ENCODE measurements around the gene ATP6AP1.
"Not testable (repeated sequence)": the region's sequence is repeated elsewhere in the genome, so short reads cannot be mapped to it uniquely, and the experiment has no call there.

The ATP6AP1 gene

DNA sequence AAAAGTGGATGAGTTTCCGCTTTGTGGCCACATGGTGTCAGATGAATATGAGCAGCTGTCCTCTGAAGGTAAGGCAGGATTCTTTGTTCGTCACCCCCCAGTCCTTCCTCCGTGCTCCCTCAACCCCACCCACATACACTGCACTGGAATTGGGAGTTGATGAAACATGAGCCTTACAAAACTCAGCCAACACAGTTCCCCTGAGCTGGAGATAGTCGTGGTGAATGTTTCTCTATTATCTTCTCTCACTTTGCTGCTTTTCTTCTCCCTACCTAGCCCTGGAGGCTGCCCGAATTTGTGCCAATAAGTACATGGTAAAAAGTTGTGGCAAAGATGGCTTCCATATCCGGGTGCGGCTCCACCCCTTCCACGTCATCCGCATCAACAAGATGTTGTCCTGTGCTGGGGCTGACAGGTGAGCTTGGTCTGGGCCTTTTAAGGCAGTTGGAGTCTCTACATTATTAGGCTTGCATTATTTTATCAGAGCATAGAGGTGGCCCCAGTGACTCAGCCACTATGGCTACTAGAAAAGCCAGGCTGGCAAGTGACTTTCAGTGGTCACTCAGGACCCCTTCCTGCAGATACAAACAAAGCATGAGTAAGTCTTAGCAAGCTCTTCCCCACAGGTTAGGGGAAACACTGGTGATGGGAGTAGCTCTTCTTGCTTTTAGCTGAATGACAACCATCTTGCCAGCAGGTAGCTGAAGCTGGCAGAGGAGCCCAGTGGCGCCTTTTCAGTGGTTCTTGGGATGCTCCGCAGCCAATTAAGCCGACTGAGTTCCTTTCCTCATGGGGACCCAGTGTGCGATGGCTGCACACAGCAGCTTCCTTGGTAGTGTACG lies 28.7 kb upstream of the ATP6AP1 start:
- no peak for DNase-seq (ENCODE audit: low spot score)

DNA sequence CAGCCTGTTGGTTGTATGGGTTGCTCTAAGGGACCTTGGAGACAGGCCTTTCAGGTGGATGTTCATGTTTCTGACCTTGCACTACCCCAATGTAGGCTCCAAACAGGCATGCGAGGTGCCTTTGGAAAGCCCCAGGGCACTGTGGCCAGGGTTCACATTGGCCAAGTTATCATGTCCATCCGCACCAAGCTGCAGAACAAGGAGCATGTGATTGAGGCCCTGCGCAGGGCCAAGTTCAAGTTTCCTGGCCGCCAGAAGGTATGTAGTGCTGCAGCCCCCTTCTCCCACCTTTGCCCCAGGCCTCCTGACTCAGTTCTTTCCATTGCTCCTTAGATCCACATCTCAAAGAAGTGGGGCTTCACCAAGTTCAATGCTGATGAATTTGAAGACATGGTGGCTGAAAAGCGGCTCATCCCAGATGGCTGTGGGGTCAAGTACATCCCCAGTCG lies 28.1 kb upstream of the ATP6AP1 start:
- DNase-seq (ENCODE audit: low spot score) = not testable (repeated sequence)

DNA sequence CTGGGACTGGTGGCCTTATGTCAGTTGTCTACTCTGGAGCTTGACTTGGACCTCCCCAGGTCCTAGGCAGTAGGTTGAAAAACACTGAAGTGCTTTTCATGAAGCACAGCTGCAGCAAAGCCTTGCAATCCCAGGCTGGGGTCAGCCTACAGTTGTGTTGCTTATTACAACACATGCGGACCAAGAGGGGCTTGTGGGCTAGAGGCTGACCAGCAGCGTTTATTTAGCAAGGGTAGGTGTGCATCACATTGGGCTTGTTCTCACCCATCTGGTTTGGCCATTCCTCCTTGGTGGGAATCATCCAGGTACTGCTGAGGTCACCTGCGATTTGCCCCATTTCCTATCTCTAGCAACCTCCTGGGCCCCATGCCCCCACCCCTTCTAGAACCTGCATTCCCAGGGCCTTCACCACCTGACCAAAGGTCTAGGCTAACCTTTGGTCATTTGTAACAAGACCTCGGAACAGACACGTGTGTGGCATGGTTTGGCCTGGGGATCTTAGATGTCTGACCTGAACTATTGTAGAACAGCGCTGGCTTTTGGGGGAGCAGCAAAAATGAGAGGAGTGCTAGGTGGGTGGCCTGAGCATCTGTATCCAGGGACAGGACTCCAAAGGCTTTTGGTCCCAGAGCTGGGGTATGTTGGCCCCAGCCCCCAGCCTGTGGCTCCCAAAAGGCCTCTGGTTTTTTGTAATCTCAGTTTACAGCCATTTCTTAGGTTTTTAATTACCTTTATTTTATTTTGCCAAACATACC lies 27.3 kb upstream of the ATP6AP1 start:
- no peak for DNase-seq (ENCODE audit: low spot score)

DNA sequence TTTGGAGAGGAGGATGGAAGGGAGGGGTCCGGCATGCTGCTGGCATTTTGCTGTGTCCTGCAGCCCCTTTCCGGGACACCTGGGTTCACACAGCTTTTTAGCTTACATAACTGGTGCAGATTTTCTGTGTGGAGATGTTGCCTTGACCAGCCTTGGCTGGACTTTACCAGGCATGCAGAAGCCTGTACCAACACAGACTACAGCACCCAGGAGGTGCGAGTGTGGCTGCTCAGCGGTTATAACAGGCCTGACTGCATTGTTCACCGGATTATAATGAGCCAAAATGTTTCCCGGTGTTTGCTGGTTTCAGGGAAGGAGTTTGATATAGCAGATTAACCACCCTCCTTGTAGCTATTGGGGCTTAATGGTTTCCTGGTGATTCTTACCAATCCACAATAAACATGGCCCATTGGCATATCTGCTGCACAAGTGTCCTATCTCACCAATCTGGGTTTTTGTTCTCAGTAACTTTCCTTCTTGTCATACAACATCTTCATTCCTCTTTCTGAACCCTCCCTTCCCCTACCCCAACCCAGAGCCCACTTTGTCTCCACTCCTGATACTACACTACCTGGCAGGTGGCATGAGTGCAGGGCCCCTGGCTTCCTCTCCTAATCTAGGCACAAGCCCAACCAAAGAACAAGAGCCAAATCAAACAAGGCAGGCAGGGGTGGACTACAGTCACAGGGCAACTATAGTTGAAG lies 26.4 kb upstream of the ATP6AP1 start:
- no peak for DNase-seq (ENCODE audit: low spot score)

DNA sequence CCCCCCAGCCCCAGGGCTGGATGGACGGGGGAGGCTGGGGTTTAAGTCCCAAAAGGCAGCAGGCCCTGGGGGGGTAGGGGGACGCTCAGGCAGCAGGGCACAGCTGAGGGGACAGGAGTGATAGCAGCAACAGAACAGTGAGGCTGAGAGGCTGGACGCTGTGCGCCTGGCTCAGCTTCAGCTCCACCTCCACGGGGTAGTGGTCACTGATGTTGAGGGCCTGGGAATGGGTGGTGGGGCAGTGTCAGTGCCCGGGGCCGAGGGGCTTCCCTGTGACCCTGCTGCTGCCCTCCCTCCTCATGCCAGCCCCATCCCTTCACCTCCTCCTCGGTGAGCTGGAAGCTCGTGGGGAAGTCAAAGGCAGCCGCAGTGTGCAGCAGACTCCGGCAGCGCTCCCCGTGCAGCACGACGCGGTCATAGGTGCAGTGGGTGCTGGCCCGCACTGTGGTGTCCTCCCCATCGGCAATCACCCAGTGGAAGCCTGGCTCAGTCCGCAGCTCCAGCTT lies 25.8 kb upstream of the ATP6AP1 start:
- DNase-seq (ENCODE audit: low spot score) = no peak

DNA sequence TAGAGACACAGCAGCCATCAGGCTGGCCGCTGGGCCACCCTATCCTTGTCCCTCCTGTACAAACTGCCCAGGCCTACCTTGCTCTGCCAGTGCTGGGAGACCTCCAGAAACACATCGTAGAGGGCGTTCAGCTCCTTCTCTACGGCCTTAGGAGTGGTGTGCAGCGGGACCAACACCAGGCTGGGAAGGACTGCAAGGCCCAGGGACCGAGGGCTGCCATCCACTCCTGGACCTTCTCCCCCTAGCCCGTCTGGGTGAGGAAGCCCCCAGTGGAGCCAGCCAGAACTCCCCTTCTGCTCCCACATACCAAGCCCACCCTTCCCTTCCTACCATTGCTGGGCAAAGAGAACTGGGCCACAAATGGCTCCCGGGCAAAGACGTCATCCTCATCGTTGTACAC lies 25.3 kb upstream of the ATP6AP1 start:
- DNase-seq (ENCODE audit: low spot score) = no peak

DNA sequence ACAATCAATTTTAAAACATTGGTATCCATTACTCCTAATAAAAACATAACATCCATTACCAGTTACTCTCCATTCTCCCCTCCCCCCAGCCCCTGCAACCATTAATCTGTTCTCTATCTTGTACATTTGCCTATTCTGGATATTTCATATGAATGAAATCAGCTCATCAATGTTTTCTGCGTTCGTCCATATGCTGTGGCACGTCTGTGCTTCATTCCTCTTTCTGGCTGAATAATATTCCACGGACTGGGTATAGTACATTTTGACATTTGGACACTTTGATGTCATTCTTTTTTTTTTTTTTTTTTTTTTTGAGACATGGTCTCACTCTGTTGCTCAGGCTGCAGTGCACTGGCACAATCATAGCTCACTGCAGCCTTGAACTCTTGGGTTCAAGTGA lies 24.6 kb upstream of the ATP6AP1 start:
- DNase-seq (ENCODE audit: low spot score) = no peak

DNA sequence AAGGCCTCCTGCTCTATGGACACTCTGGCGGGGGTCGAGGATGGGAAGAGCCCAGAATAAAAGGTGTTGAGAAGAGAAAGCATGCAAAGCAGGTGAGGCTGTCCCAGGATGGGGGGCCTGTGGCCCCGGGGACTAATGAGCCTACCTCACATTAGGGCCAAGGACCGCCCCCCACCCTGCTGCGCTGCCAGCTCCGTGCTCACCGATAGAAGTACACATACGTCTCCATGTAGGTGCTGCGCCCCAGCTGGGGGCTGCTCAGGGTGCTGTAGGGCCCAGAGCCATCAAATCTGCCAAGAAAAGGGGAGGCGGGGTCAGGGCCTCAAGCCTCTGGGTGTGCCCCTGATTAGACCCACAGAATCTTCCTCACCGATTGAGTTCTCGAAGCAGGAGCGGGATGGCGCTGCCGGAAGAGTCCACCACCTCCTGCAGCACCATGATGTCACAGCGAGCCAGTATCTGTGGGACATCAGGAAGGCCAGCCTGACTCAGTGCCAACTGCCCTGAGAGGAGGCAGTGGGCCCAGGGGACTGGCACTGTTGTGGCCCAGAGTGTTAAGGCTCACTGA lies 23.8 kb upstream of the ATP6AP1 start:
- DNase-seq (ENCODE audit: low spot score) = no peak

DNA sequence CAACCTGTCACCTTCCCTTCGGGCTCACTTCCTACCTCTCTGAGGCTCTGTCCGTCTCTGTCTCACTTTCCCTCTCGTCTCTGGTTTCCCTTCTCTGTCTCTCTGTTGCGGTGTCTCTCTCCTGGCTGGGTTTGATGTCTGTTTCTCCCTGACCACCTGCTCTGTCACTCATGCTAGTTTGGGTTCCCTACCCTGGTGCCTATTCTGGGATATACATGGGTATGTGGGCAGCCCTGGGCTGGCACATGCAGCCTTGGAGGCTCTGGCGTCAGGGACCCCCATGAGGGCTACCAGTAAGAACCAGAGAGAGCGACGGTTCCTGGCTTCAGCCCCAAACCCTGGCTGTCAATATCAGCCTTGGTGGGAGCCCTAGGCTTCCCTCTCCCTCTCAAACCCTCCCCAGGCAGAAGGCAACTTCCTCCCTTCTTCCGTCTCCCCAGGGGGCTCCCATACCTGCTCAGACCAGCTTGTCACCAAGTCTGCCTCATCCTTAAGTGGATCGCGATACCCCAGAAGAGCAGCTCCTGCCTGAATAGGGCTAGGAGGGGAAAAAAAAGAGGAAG lies 19.7 kb upstream of the ATP6AP1 start:
- no peak for DNase-seq (ENCODE audit: low spot score)

DNA sequence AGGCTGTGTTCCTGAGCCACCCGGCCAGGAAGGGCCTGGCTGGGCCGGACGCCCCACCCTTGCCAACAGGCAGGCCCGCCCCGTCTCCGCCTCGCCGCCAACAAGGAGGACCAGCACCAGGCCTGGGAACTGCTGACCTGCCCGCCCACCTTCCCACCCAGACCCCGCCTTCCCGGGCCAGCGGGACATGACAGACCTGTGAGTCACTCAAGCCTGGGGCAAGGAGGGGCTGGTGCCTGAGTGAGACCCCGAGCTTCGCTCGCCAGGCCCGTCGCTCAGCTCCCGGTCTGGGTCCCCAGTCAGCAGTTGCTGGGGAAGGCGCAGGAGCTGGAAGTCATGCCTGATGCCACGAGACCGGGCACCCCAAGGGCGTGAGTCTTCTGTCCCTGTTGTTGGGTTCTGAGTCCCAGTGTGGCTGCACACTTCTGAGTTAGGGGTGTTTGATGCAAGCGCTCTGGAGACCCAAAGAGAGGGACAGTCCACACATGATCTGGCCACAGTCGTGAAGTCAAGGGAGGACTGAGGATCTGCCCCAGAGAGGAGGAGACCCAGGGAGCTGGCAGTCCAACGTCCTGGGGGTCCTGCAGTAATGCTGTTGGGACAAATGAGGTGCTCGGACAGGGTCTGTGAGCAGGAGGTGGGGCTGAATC lies 19.1 kb upstream of the ATP6AP1 start, which contains the start of gene DNASE1L1:
Gene DNASE1L1, minus strand, starts transcription at position 33 of the 650 bp plus-strand sequence. CDS start 3,686 bp downstream, outside the sequence.
- peak; percentile 78 for DNase-seq (ENCODE audit: low spot score)

DNA sequence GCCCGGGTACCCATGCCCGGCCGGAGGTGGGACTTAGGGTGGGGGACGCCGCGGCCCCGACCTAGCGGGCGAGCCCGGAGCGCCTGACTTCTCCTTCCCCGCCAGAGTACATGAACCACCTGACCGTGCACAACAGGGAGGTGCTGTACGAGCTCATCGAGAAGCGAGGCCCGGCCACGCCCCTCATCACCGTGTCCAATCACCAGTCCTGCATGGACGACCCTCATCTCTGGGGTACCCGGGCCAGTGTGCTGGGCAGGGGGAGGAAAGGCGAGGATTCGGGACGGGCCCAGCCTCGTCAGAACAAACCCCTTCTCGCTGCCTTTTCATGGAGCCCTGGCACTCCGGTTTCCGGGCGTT lies 16.5 kb upstream of the ATP6AP1 start:
- no peak for DNase-seq (ENCODE audit: low spot score)

DNA sequence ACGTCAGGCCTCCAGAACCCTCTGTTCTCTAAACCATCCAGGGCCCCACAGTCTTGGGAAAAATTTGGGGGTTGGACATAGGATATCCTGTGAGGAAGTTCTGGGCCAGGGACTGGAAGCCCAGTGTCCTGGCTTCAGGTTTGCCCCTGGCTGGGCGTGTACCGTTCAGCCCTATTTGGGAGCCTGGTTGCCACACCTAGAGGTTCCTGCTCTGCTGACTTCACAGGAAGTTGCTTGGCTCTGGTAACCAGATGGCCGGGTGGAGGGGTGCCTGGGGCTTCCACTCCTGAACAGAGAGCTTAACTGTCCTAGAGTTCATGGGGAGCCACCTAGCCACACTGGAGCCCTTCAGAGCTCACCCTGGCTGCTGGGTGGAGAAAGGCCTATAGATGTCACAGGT lies 16.0 kb upstream of the ATP6AP1 start:
- DNase-seq (ENCODE audit: low spot score) = no peak

DNA sequence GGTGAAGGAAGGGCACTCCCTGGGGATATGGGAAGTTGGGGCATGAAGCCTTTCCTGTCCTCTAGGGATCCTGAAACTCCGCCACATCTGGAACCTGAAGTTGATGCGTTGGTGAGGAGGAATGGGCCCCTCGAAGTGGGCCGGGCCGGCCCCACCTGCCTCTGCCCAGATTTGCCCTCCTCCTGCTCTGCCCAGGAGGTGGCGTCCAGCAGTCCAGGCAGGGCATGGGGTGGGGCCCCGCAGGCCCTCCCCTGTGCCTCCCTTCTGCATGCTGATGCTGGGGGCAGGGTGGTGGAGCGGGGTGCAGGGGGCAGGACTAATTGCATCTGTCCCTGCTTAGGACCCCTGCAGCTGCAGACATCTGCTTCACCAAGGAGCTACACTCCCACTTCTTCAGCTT lies 15.3 kb upstream of the ATP6AP1 start:
- DNase-seq (ENCODE audit: low spot score) = no peak

DNA sequence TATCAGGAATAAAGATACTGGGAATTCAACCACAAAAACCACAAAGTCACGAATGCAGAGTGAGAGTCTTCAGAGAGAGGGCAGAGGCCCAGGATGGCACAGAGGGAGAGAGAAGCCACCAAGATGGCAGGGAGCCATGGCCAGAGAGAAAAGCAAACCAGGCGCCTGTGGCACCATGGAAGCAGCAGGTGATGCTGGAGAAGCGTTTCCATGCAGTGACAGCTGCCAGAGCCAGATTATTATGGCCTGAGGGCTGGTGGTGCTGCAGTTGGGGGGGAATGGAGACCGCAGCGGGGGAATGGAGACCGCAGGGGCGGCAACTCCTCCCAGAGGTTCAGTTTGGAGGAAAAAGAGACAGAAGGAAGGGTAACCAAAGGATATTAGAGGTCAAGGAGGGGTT lies 11.3 kb upstream of the ATP6AP1 start:
- no peak for DNase-seq (ENCODE audit: low spot score)

DNA sequence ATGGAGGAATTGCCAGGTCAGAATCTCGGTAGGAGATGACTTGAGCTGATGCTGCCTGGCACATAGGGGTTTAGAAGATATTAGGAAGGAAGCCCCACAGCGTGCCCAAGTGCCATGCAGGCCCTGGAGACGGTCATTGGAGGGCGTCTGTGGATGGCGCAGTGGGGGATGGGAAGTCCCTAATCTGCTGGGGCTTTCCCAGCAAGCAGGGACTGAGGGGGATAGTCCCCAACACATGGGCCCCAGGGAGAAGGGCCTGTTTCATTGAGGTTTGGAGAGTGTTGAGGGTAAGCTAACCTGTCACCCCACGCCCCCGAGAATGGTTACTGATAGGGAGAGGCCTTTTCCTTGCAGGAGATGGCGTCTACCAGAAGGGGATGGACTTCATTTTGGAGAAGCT lies 9.3 kb upstream of the ATP6AP1 start:
- DNase-seq (ENCODE audit: low spot score) = no peak

DNA sequence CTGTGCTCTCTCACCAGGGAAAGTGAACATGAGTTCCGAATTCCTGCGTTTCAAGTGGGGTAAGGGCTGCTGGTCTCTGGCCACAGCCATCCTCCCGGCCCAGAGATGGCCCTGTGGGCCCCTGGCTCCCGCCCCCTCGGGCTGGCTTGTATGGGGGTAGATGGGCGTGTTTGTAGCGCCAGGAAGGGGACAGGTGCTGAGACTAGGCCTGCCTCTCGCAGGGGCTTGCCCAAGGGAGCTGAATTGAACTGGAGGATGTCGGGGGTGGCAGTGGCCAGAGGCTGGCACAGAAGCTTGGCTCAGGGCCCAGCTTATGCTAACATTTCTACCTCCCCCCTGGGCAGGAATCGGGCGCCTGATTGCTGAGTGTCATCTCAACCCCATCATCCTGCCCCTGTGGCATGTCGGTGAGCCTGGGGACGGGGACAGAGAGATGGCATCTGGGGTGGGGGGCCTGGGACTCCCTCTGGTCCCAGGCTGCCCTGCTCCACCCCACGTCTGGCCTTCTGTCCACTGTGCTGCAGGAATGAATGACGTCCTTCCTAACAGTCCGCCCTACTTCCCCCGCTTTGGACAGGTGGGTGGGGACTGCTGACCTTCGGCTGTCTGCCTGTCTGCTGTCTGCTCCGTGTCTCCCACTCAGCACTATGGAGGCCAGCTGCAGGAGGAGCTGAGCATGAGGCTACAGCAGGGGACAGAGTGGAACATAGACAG lies 8.6 kb upstream of the ATP6AP1 start:
- no peak for DNase-seq (ENCODE audit: low spot score)

DNA sequence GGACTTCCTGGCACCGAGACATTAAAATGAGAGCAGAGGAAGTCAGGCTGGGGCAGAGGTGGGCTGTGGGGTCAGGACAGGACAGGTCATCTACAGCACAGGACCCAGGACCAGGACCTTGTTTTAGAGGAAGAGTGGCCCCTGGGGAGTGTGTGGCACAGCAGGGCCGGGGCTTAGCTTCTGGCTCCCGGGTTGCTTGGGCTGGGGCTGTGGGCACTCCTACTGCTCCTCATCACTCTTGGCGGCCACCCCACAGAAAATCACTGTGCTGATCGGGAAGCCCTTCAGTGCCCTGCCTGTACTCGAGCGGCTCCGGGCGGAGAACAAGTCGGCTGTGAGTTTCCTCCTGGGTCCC lies 8.1 kb upstream of the ATP6AP1 start:
- no peak for DNase-seq (ENCODE audit: low spot score)

DNA sequence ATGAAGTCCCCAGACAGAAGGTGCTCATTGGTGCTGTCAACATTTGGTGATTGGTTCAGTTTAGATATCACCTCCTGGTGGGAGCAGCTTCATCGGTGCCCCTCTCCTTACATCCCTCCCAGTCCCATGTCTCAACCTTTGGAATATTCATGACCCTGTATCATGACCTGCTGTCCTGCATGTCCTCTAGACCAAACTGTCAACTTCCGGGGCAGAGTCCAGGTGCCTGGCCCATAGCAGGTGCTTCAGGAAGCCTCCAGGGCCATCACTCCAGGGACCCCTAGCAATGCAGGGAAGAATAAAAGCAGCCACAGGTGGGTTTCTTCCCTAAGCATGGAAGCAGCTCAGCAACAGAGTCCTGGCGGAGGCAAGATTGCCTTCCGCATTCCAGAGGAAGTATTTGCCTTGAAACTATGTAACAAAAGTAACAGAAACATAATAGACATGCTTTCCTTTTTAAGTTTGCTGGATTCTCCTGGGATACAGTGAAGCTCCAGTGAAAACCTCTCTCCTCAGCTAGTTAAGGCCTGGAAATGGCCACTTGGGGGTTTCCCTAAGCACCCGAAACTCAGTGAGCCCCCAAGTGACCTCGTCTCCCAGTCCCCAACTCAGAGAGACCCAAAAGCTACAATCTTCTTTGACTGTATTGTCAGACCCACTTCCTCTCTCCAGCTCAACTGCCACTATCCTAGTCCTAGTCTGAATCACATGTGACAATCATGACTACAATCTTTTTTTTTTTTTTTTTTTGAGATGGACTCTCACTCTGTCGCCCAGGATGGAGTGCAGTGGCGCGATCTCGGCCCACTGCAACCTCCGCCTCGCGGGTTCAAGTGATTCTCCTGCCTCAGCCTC lies 1.3 kb upstream of the ATP6AP1 start:
- no peak for DNase-seq (ENCODE audit: low spot score)

DNA sequence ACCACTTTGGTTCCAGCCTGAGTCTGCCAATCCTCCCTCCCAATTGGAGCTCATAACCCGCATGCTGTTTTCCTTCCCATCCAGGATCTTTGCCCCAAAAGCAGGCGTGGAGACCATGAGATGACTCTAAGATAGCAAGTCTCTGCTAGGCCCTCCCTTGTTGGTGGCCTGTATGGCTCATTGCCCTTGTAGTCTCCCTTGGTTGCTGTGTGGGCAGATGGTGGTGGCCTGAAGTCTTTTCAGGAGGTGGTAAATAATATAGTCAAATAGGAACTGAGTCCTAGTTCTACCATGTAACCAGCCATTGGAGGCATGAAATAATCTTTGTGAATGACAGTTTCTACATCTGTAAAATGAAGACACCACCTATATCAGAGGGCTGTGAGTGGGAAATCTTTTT lies 1.2 kb downstream of the ATP6AP1 start:
- DNase-seq (ENCODE audit: low spot score) = no peak

DNA sequence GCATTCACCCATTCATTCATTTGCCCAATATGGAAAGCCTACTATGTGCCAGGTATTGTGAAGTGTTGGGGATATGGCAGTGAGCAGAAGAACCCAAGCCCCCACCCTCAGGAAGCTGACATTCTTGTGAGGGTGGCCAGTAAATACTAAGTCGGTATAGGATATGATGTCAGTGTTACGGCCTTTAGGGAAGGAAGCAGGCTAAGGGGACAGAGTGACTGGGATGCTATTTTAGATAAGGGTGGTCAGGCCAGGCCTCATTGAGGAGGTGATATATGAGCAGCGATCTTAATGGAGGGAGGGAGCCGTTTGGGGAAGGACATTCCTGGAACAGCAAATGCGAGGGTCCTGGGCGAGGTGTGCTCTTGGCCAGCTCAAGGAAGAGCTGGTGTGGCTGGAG lies 2.0 kb downstream of the ATP6AP1 start:
- DNase-seq (ENCODE audit: low spot score) = no peak
